Measurements from ENCODE around the gene GAGE13. TPM values are rescaled to one million over a fixed set of nuclear protein-coding genes. Genes with fewer than 3 reads are reported as not detected.
"Not testable (repeated sequence)": the region's sequence is repeated elsewhere in the genome, so short reads cannot be mapped to it uniquely, and the experiment has no call there.

GAGE13 gene, protein sequence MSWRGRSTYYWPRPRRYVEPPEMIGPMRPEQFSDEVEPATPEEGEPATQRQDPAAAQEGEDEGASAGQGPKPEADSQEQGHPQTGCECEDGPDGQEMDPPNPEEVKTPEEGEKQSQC
- not detected for total RNA-seq
- not detected for polyA plus RNA-seq

DNA sequence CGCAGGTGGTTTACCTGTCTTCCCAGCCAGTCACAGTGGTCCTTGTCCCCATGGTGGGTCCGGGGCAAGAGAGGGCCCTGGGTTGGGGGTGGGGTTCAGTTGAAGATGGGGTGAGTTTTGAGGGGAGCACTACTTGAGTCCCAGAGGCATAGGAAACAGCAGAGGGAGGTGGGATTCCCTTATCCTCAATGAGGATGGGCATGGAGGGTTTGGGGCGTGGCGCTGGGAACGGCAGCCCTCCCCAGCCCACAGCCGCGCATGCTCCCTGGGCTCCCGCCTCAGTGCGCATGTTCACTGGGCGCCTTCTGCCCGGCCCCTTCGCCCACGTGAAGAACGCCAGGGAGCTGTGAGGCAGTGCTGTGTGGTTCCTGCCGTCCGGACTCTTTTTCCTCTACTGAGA lies at the start of gene GAGE13:
Gene GAGE13, plus strand, starts transcription at position 301 of the 400 bp plus-strand sequence. CDS start 1,156 bp downstream, outside the sequence.
- H3K27me3 ChIP-seq (ENCODE audit: insufficient read depth, low read length); H3K27ac ChIP-seq (ENCODE audit: low read depth, low read length); H3K4me1 Mint-ChIP-seq; H3K36me3 Mint-ChIP-seq; H3K4me1 ChIP-seq (ENCODE audit: insufficient read depth, low read length); H3K27ac Mint-ChIP-seq; H3K9me3 ChIP-seq (ENCODE audit: control insufficient read depth in 1 of 2, low read length in 2 of 2); H3K4me3 Mint-ChIP-seq; CTCF ChIA-PET (ENCODE audit: partially characterized antibody); H3K4me3 ChIP-seq (ENCODE audit: low read length in 2 of 2); DNase-seq; H3K36me3 ChIP-seq (ENCODE audit: insufficient read depth, low read length); POLR2A ChIA-PET (ENCODE audit: partially characterized antibody); H3K27me3 Mint-ChIP-seq; H3K9me3 Mint-ChIP-seq; intact Hi-C loops (cut with micrococcal nuclease): not testable (repeated sequence)

DNA sequence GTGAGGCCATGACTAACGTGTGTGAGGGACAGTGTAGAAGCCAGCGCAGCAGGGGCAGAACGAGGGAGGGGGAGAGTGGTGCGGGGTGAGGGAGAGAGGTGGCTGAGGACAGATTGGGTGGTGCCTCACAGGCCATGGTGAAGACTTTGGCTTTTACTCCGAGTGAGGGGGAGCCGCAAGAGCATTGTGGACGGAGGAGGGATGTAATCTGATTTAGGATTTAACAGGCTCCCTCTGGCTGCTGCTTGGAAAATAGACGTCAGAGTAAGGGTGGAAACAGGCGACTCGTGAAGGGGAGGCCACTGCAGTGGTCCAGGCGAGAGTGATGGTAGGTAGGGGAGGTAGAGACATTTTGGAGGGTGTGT lies 48.8 kb upstream of the GAGE13 start:
- Mint-ChIP-seq H3K27ac (peak overlapping the region in 2 of 7 donors; percentile 19 to 31), H3K9me3 (no peaks in the 10 kb centered on the region), H3K4me3 (peak overlapping the region in 1 of 8 donors; percentile 25), H3K27me3 (no peaks in the 10 kb centered on the region), H3K4me1 (peaks cover 25 to 56% (median 34%) of the 10 kb centered on the region in 4 donors), H3K36me3 (peaks cover 2 to 6% of the 10 kb centered on the region in 2 donors)
- no peaks in the 10 kb centered on the region for H3K36me3 ChIP-seq (ENCODE audit: insufficient read depth, low read length)
- H3K27me3 ChIP-seq (ENCODE audit: insufficient read depth, low read length) = no peaks in the 10 kb centered on the region
- peaks cover 48% of the 10 kb centered on the region for H3K4me1 ChIP-seq (ENCODE audit: insufficient read depth, low read length)
- intact Hi-C loops (cut with micrococcal nuclease) = no loop called here
- no peaks in the 10 kb centered on the region for H3K9me3 ChIP-seq (ENCODE audit: control insufficient read depth in 1 of 2, low read length in 2 of 2)
- DNase-seq = no peak
- POLR2A ChIA-PET (ENCODE audit: partially characterized antibody) = no interaction called here
- no peak overlapping the region for H3K27ac ChIP-seq (ENCODE audit: low read depth, low read length)
- no peak overlapping the region for H3K4me3 ChIP-seq (ENCODE audit: low read length in 2 of 2)
- CTCF ChIA-PET (ENCODE audit: partially characterized antibody) = no interaction called here

DNA sequence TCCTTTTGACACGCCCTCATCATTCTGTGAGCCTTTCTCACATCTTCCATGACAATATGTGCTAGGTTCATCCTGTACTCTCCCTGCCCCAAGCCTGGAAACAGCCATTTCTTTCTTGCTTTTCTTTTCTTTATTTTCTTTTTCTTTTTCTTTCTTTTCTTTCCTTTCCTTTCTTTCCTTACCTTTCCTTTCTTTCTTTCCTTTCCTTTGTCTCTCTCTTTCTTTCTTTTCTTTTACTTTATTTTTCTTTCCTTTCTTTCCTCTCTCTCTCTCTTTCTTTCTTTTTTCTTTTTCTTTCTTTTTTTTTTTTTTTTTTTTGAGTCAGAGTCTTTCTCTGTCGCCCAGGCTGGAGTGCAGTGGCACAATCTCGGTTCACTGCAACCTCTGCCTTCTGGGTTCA lies 47.2 kb upstream of the GAGE13 start:
- Mint-ChIP-seq H3K27me3 (no peaks in the 10 kb centered on the region), H3K27ac (peak overlapping the region in 1 of 7 donors; percentile 16), H3K4me1 (peaks cover 25 to 54% (median 32%) of the 10 kb centered on the region in 4 donors), H3K36me3 (peaks cover 0 to 6% of the 10 kb centered on the region in 2 donors), H3K9me3 (no peaks in the 10 kb centered on the region), H3K4me3 (no peak overlapping the region)
- CTCF ChIA-PET (ENCODE audit: partially characterized antibody) = no interaction called here
- no peaks in the 10 kb centered on the region for H3K36me3 ChIP-seq (ENCODE audit: insufficient read depth, low read length)
- intact Hi-C loops (cut with micrococcal nuclease) = no loop called here
- no peak for DNase-seq
- POLR2A ChIA-PET (ENCODE audit: partially characterized antibody) = interaction anchor here (0.7 to 1.0 kb wide), 2 partner anchors 8 to 27 kb away, joined by 3 read pairs; no protein-coding TSS in a partner anchor
- H3K27me3 ChIP-seq (ENCODE audit: insufficient read depth, low read length) = no peaks in the 10 kb centered on the region
- H3K9me3 ChIP-seq (ENCODE audit: control insufficient read depth in 1 of 2, low read length in 2 of 2) = no peaks in the 10 kb centered on the region
- peaks cover 44% of the 10 kb centered on the region for H3K4me1 ChIP-seq (ENCODE audit: insufficient read depth, low read length)
- H3K27ac ChIP-seq (ENCODE audit: low read depth, low read length) = no peak overlapping the region
- H3K4me3 ChIP-seq (ENCODE audit: low read length in 2 of 2) = no peak overlapping the region

DNA sequence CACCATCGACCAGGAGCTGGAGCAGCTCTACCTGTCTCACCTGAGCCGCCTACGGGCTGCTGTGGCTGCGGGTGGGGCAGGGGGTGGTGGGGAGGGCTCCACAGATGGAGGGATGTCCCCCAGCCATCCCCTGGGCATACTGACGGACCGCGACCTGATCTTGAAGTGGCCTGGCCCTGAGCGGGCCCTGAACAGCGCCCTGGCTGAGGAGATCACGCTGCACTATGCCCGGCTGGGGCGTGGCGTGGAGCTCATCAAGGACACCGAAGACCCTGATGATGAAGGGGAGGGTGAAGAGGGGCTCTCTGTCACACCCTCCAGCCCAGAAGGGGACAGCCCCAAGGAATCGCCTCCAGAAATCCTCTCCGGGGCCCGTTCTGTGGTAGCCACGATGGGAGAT lies 45.2 kb upstream of the GAGE13 start:
- no peaks in the 10 kb centered on the region for H3K36me3 ChIP-seq (ENCODE audit: insufficient read depth, low read length)
- no peak overlapping the region for H3K27ac ChIP-seq (ENCODE audit: low read depth, low read length)
- Mint-ChIP-seq H3K4me3 (no peak overlapping the region), H3K4me1 (peaks cover 23 to 44% (median 27%) of the 10 kb centered on the region in 4 donors), H3K27ac (no peak overlapping the region), H3K36me3 (peaks cover 0 to 4% of the 10 kb centered on the region in 2 donors), H3K27me3 (no peaks in the 10 kb centered on the region), H3K9me3 (peaks cover 0 to under 1% (median 0%) of the 10 kb centered on the region in 8 donors)
- intact Hi-C loops (cut with micrococcal nuclease) = no loop called here
- POLR2A ChIA-PET (ENCODE audit: partially characterized antibody) = interaction anchor here (0.6 to 2.8 kb wide), 3 partner anchors 9 to 14 kb away, joined by 3 to 14 read pairs (median 4); no protein-coding TSS in a partner anchor
- CTCF ChIA-PET (ENCODE audit: partially characterized antibody) = interaction anchor here (1.1 kb wide), 1 partner anchor 56 kb away, joined by 3 read pairs; no protein-coding TSS in a partner anchor
- DNase-seq = no peak
- no peaks in the 10 kb centered on the region for H3K9me3 ChIP-seq (ENCODE audit: control insufficient read depth in 1 of 2, low read length in 2 of 2)
- H3K4me3 ChIP-seq (ENCODE audit: low read length in 2 of 2) = no peak overlapping the region
- H3K4me1 ChIP-seq (ENCODE audit: insufficient read depth, low read length) = peaks cover 31% of the 10 kb centered on the region
- H3K27me3 ChIP-seq (ENCODE audit: insufficient read depth, low read length) = no peaks in the 10 kb centered on the region

DNA sequence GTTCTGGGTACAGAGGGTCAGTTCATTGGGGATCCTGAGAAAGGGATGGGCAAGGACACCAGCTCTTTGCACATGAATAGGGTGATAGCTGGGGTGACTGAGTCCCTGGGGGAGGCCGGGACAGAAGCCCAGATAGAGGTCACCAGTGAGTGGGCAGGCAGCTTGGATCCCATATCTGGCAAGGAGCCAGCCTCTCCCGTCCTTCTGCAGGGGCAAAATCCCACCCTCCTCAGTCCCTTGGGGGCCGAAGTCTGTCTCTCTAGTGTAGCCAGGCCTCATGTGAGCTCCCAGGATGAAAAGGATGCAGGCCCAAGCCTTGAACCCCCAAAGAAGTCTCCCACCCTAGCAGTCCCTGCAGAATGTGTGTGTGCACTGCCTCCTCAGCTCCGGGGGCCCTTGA lies 44.8 kb upstream of the GAGE13 start:
- H3K9me3 ChIP-seq (ENCODE audit: control insufficient read depth in 1 of 2, low read length in 2 of 2) = no peaks in the 10 kb centered on the region
- intact Hi-C loops (cut with micrococcal nuclease) = no loop called here
- peak overlapping the region in 1 of 7 donors; percentile 17 for H3K27ac Mint-ChIP-seq
- DNase-seq = no peak
- no peak overlapping the region for H3K4me3 ChIP-seq (ENCODE audit: low read length in 2 of 2)
- no peak overlapping the region for H3K4me3 Mint-ChIP-seq
- H3K36me3 ChIP-seq (ENCODE audit: insufficient read depth, low read length) = no peaks in the 10 kb centered on the region
- POLR2A ChIA-PET (ENCODE audit: partially characterized antibody) = interaction anchor here (0.6 to 2.8 kb wide), 2 partner anchors 8 to 10 kb away, joined by 4 to 14 read pairs; no protein-coding TSS in a partner anchor
- CTCF ChIA-PET (ENCODE audit: partially characterized antibody) = interaction anchor here (1.1 to 1.7 kb wide), 2 partner anchors 10 to 57 kb away, joined by 3 to 6 read pairs; no protein-coding TSS in a partner anchor
- no peaks in the 10 kb centered on the region for H3K27me3 Mint-ChIP-seq
- H3K4me1 ChIP-seq (ENCODE audit: insufficient read depth, low read length) = peaks cover 29% of the 10 kb centered on the region
- H3K27ac ChIP-seq (ENCODE audit: low read depth, low read length) = no peak overlapping the region
- H3K36me3 Mint-ChIP-seq = peaks cover 0 to 4% of the 10 kb centered on the region in 2 donors
- H3K27me3 ChIP-seq (ENCODE audit: insufficient read depth, low read length) = no peaks in the 10 kb centered on the region
- H3K9me3 Mint-ChIP-seq = peaks cover 0 to 2% (median 0%) of the 10 kb centered on the region in 8 donors
- peaks cover 23 to 42% (median 29%) of the 10 kb centered on the region in 4 donors for H3K4me1 Mint-ChIP-seq

DNA sequence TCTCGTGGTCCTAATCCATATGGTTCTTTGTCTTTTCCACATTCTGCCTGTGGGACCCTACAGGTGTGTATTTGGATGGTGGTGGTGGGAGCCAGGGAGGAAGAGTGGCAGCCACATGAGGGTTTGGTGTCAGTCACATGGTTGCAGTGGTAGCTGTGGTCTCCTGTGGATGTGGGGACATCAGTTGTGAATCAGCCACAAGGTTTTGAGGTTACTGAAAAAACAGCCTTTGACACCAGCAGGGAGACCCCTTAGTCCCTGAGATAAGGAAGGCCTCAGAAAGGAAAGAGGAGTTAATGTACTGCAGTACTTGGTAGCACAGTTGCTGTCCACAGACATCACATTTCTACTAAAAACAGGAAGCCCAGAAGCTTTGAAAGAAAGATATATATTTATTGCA lies 43.7 kb upstream of the GAGE13 start:
- Histone ChIP-seq H3K4me1 (ENCODE audit: insufficient read depth, low read length) (peaks cover 29% of the 10 kb centered on the region), H3K27ac (ENCODE audit: low read depth, low read length) (no peak overlapping the region), H3K27me3 (ENCODE audit: insufficient read depth, low read length) (no peaks in the 10 kb centered on the region), H3K9me3 (ENCODE audit: control insufficient read depth in 1 of 2, low read length in 2 of 2) (no peaks in the 10 kb centered on the region), H3K4me3 (ENCODE audit: low read length in 2 of 2) (no peak overlapping the region), H3K36me3 (ENCODE audit: insufficient read depth, low read length) (no peaks in the 10 kb centered on the region)
- Mint-ChIP-seq H3K4me3 (no peak overlapping the region), H3K4me1 (peaks cover 24 to 43% (median 29%) of the 10 kb centered on the region in 4 donors), H3K36me3 (no peaks in the 10 kb centered on the region), H3K27ac (peak overlapping the region in 4 of 7 donors; percentile 4 to 86 (median 46)), H3K9me3 (peaks cover 0 to 2% (median 0%) of the 10 kb centered on the region in 8 donors), H3K27me3 (no peaks in the 10 kb centered on the region)
- ChIA-PET POLR2A (ENCODE audit: partially characterized antibody) (interaction anchor here (2.8 kb wide), 1 partner anchor 11 kb away, joined by 14 read pairs; no protein-coding TSS in a partner anchor), CTCF (ENCODE audit: partially characterized antibody) (interaction anchor here (1.7 kb wide), 1 partner anchor 11 kb away, joined by 6 read pairs; no protein-coding TSS in a partner anchor)
- no peak for DNase-seq
- intact Hi-C loops (cut with micrococcal nuclease) = no loop called here

DNA sequence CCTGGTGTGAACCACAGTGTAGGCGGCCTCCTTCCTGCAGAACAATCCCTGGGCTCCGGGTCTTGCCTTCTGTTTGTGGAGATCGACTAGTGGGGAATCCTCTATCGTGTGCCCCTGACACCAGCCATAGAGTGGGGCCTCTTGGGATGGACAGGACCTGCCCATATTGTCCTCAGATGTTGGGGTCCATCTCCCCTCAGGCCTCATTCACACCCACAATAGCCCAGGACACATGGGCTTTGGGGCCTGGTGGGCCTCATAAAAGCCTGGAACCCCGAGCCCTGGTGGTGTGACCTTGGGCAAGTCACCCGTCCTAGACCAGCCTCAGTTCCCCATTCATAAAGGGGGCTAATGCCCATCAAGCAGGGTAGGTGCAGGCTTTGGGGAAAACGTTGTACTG lies 41.2 kb upstream of the GAGE13 start:
- no peak overlapping the region for H3K27ac Mint-ChIP-seq
- H3K9me3 ChIP-seq (ENCODE audit: control insufficient read depth in 1 of 2, low read length in 2 of 2) = no peaks in the 10 kb centered on the region
- no peak overlapping the region for H3K4me3 ChIP-seq (ENCODE audit: low read length in 2 of 2)
- intact Hi-C loops (cut with micrococcal nuclease) = no loop called here
- no peaks in the 10 kb centered on the region for H3K27me3 ChIP-seq (ENCODE audit: insufficient read depth, low read length)
- H3K36me3 ChIP-seq (ENCODE audit: insufficient read depth, low read length) = no peaks in the 10 kb centered on the region
- no peak overlapping the region for H3K27ac ChIP-seq (ENCODE audit: low read depth, low read length)
- peaks cover 0 to 2% (median 0%) of the 10 kb centered on the region in 8 donors for H3K9me3 Mint-ChIP-seq
- ChIA-PET POLR2A (ENCODE audit: partially characterized antibody) (interaction anchor here (1.6 kb wide), 1 partner anchor 17 kb away, joined by 9 read pairs; no protein-coding TSS in a partner anchor), CTCF (ENCODE audit: partially characterized antibody) (interaction anchor here (2.3 kb wide), 1 partner anchor 14 kb away, joined by 9 read pairs; no protein-coding TSS in a partner anchor)
- H3K36me3 Mint-ChIP-seq = no peaks in the 10 kb centered on the region
- H3K4me1 ChIP-seq (ENCODE audit: insufficient read depth, low read length) = peaks cover 34% of the 10 kb centered on the region
- H3K27me3 Mint-ChIP-seq = no peaks in the 10 kb centered on the region
- H3K4me3 Mint-ChIP-seq = no peak overlapping the region
- H3K4me1 Mint-ChIP-seq = peaks cover 22 to 42% (median 29%) of the 10 kb centered on the region in 4 donors
- DNase-seq = no peak

All from CD4-positive, alpha-beta memory T cell (primary cell).